Tibial nerve (tissue), 3 donors: ENCODE measurements around the gene CHTF18.

ENCODE experiments used
- CTCF ChIP-seq, 5 experiments: fragments of 200-600 bp in 3 of 5; fragments of 450-650 bp in 2 of 5; sonication (generic) in 3 of 5; IDR thresholded peaks; one replicate each; pipeline ENCODE4 v1.5.1; 2016 to 2019; ENCODE audit warnings: antibody characterized with exemption in 5 of 5, mild to moderate bottlenecking in 3 of 5, moderate library complexity in 2 of 5
- POLR2A ChIP-seq, 2 donors: fragments of 450-650 bp; IDR thresholded peaks; one replicate each; pipeline ENCODE4 v1.6.1; 2017; ENCODE audit warnings: antibody characterized with exemption in 2 of 2, mild to moderate bottlenecking in 2 of 2, moderate library complexity in 2 of 2

- no peak for TF ChIP-seq POLR2A (IDR thresholded peaks at IDR 0.05)
- no peak for TF ChIP-seq CTCF (IDR thresholded peaks at IDR 0.05)
Measured at GRCh38 chr16:740459-740763, 48.0 kb upstream of the CHTF18 start.
